Liver (tissue), 9 donors: ENCODE measurements around the gene DLK1. TPM values are rescaled to one million over a fixed set of nuclear protein-coding genes. Genes with fewer than 3 reads are reported as not detected.

Experiments used
- DNase-seq: peaks from one replicate; pipeline ENCODE4 v3.0.0-alpha.2; 2017; ENCODE audit warnings: low spot score
- H3K27ac ChIP-seq, 2 donors: one replicate each; pipeline ENCODE4 v1.7.0; 2013; ENCODE audit warnings: inconsistent platforms in 2 of 2, low read length in 2 of 2, control low read depth in 1 of 2, low read depth in 1 of 2, mild to moderate bottlenecking in 1 of 2
- H3K27me3 ChIP-seq, 4 donors: one replicate each; pipeline versions ENCODE4 v1.6.1 to v1.7.0; 2013; ENCODE audit warnings: low read length in 3 of 4, inconsistent platforms in 1 of 4, mild to moderate bottlenecking in 1 of 4, moderate library complexity in 1 of 4; ENCODE audit not compliant: control insufficient read depth in 4 of 4, insufficient read depth in 4 of 4
- H3K36me3 ChIP-seq, 4 donors: one replicate each; pipeline versions ENCODE4 v1.6.1 to v1.7.0; 2013; ENCODE audit warnings: low read length in 3 of 4, mild to moderate bottlenecking in 3 of 4, low read depth in 1 of 4, moderate library complexity in 1 of 4; ENCODE audit not compliant: control insufficient read depth in 4 of 4, insufficient read depth in 3 of 4
- H3K4me1 ChIP-seq, 4 donors: one replicate each; pipeline versions ENCODE4 v1.6.1 to v1.7.0; 2013; ENCODE audit warnings: low read length in 3 of 4, mild to moderate bottlenecking in 3 of 4, moderate library complexity in 1 of 4; ENCODE audit not compliant: control insufficient read depth in 4 of 4, insufficient read depth in 4 of 4
- H3K4me3 ChIP-seq, 3 donors: one replicate each; pipeline versions ENCODE4 v1.6.1 to v1.7.0; 2013; ENCODE audit warnings: low read length in 3 of 3, control low read depth in 1 of 3, low read depth in 1 of 3, mild to moderate bottlenecking in 1 of 3
- H3K9ac ChIP-seq, 2 donors: one replicate each; pipeline ENCODE4 v1.7.0; 2013; ENCODE audit warnings: low read length in 2 of 2, mild to moderate bottlenecking in 2 of 2, moderate library complexity in 2 of 2, control low read depth in 1 of 2, low read depth in 1 of 2
- H3K9me3 ChIP-seq, 4 donors: one replicate each; pipeline versions ENCODE4 v1.6.1 to v1.7.0; 2013; ENCODE audit warnings: low read length in 3 of 4; ENCODE audit not compliant: control insufficient read depth in 4 of 4
- ATF3 ChIP-seq: IDR thresholded peaks from 2 replicates; pipeline ENCODE4 v1.6.1; 2016; ENCODE audit warnings: antibody characterized with exemption
- CTCF ChIP-seq: fragments of 150-350 bp; IDR thresholded peaks from 2 replicates; pipeline ENCODE4 v1.5.1; 2017; ENCODE audit warnings: improper control_type of control experiment, low read depth, low read length; ENCODE audit not compliant: missing input control
- EGR1 ChIP-seq, 2 donors: IDR thresholded peaks; 2 replicates each; pipeline ENCODE4 v1.6.1; 2016 to 2018; ENCODE audit warnings: antibody characterized with exemption in 2 of 2, low read depth in 2 of 2
- FOXA1 ChIP-seq: IDR thresholded peaks from 2 replicates; pipeline ENCODE4 v1.6.1; 2016; ENCODE audit warnings: antibody characterized with exemption
- FOXA2 ChIP-seq: IDR thresholded peaks from 2 replicates; pipeline ENCODE4 v1.6.1; 2016; ENCODE audit warnings: antibody characterized with exemption
- GABPA ChIP-seq, 2 donors: IDR thresholded peaks in 1 of 2; conservative IDR thresholded peaks in 1 of 2; 2 replicates each; pipeline ENCODE4 v1.6.1; 2016; ENCODE audit warnings: antibody characterized with exemption in 2 of 2, mild to moderate bottlenecking in 1 of 2, moderate library complexity in 1 of 2
- HNF4A ChIP-seq, 2 donors: conservative IDR thresholded peaks; 2 replicates each; pipeline ENCODE4 v1.6.1; 2016; ENCODE audit warnings: antibody characterized with exemption in 2 of 2, mild to moderate bottlenecking in 2 of 2
- HNF4G ChIP-seq: IDR thresholded peaks from 2 replicates; pipeline ENCODE4 v1.6.1; 2016; ENCODE audit warnings: antibody characterized with exemption
- JUND ChIP-seq, 2 donors: IDR thresholded peaks; 2 replicates each; pipeline ENCODE4 v1.6.1; 2016; ENCODE audit warnings: antibody characterized with exemption in 2 of 2
- NR2F2 ChIP-seq: IDR thresholded peaks from 2 replicates; pipeline ENCODE4 v1.6.1; 2016; ENCODE audit warnings: antibody characterized with exemption
- RAD21 ChIP-seq, 2 donors: IDR thresholded peaks; 2 replicates each; pipeline ENCODE4 v1.6.1; 2016; ENCODE audit warnings: antibody characterized with exemption in 2 of 2, mild to moderate bottlenecking in 2 of 2
- REST ChIP-seq: IDR thresholded peaks from 2 replicates; pipeline ENCODE4 v1.6.1; 2016; ENCODE audit warnings: antibody characterized with exemption, mild to moderate bottlenecking
- RXRA ChIP-seq, 2 donors: IDR thresholded peaks; 2 replicates each; pipeline ENCODE4 v1.6.1; 2017 to 2018; ENCODE audit warnings: antibody characterized with exemption in 2 of 2, mild to moderate bottlenecking in 1 of 2
- TAF1 ChIP-seq: conservative IDR thresholded peaks from 2 replicates; pipeline ENCODE4 v1.6.1; 2016; ENCODE audit warnings: antibody characterized with exemption, mild to moderate bottlenecking
- YY1 ChIP-seq: IDR thresholded peaks from 2 replicates; pipeline ENCODE4 v1.6.1; 2016; ENCODE audit warnings: antibody characterized with exemption, mild to moderate bottlenecking
- WGBS: extraction: QIAGEN DNeasy Blood & Tissue Kit; methylation state at CpG from one replicate; pipeline ENCODE4 v1.1.7; 2013; 5-methylcytosine and 5-hydroxymethylcytosine counted together
- polyA plus RNA-seq, 2 donors: library from polyadenylated mRNA; stranded (reverse) in 1 of 2; unstranded in 1 of 2; fragments of 200-250 nt in 1 of 2; fragments of >200 nt in 1 of 2; fragmentation: Nextera tagmentation in 1 of 2; extraction: Ambion mirVana in 1 of 2; gene quantifications; one replicate each; pipeline versions ENCODE4 v1.2.1 to v1.2.3, GENCODE V29; 2013 to 2015
- total RNA-seq, 2 donors: library from RNA; depleted of rRNA; stranded (reverse); fragments of >200 nt; gene quantifications; one replicate each; pipeline ENCODE4 v1.2.3, GENCODE V29; 2014
- TF ChIP-seq, protein P1 (sequence below): IDR thresholded peaks from 2 replicates; pipeline ENCODE4 v1.6.1; 2016; ENCODE audit warnings: antibody characterized with exemption
- TF ChIP-seq, protein P2 (sequence below): IDR thresholded peaks from 2 replicates; pipeline ENCODE4 v1.6.1; 2016; ENCODE audit warnings: antibody characterized with exemption
- donor health status: healthy.
- donor health status: healthy.
- donor health status: healthy.
- donor health status: healthy.
- donor health status: healthy.

The DLK1 gene
- total and polyA plus RNA-seq, 4 donors = 0.42 to 331 (median 1.8) TPM; not detected in 1

GRCh38 chr14:100764471-100765115 is 37.9 kb downstream of the DLK1 start:
- no peak for TF ChIP-seq NR2F2
- no peak for TF ChIP-seq HNF4G
- TF ChIP-seq RAD21 (IDR thresholded peaks at IDR 0.05) = no peak
- DNase-seq = no peak
- Histone ChIP-seq H3K36me3 (no peaks in the 10 kb centered on the region), H3K27ac (no peak overlapping the region), H3K4me3 (no peak overlapping the region), H3K9me3 (no peaks in the 10 kb centered on the region), H3K4me1 (no peaks in the 10 kb centered on the region), H3K27me3 (peaks cover 0 to 4% (median 0%) of the 10 kb centered on the region in 4 donors), H3K9ac (no peak overlapping the region)
- WGBS = 88% methylated on average over 7 of the region's 7 CpGs

- Histone ChIP-seq H3K27me3 (peaks cover 0 to 4% (median 0%) of the 10 kb centered on the region in 4 donors), H3K4me3 (no peak overlapping the region), H3K9me3 (no peaks in the 10 kb centered on the region), H3K4me1 (no peaks in the 10 kb centered on the region), H3K9ac (no peak overlapping the region), H3K36me3 (no peaks in the 10 kb centered on the region), H3K27ac (no peak overlapping the region)
- no peak for DNase-seq
- TF ChIP-seq EGR1 (IDR thresholded peaks at IDR 0.05; ENCODE audit: low read depth in 2 of 2) (no peak), NR2F2 (no peak), RXRA (IDR thresholded peaks at IDR 0.05) (no peak), JUND (IDR thresholded peaks at IDR 0.05) (no peak), HNF4G (no peak), REST (no peak), GABPA (IDR thresholded peaks at IDR 0.05 in 1 of 2, conservative IDR thresholded peaks at IDR 0.05 in 1 of 2) (no peak), YY1 (no peak), ATF3 (no peak), TAF1 (no peak)
- WGBS = 92% methylated on average over 2 of the region's 2 CpGs
These were observed 38.6 kb downstream of the DLK1 start for GRCh38 chr14:100765296-100765695.

DNA sequence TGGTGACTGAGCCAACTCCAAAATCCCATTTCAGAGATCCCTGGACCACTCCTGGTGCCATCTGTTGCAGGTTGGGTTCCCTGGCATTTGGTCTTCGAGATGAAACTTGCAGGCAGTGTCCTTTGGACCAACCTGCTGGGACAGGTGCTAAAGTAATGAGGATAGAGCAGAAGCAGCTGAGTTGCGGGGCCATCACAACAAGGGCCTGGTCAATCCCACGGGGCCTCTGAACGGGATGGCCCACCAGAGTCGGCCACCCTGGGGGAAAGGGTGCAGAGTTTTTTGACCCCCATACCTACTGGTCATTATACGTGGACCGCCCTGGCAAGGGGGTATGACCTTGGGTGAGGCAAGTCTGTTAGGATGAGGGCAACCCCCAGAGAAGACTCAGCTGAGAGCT is 39.3 kb downstream of the DLK1 start:
- Histone ChIP-seq H3K9ac (no peak overlapping the region), H3K36me3 (no peaks in the 10 kb centered on the region), H3K4me1 (no peaks in the 10 kb centered on the region), H3K27ac (no peak overlapping the region), H3K9me3 (no peaks in the 10 kb centered on the region), H3K27me3 (peaks cover 0 to 4% (median 0%) of the 10 kb centered on the region in 4 donors), H3K4me3 (no peak overlapping the region)
- no peak for DNase-seq
- TF ChIP-seq ATF3 (no peak), NR2F2 (no peak), JUND (IDR thresholded peaks at IDR 0.05) (no peak), YY1 (no peak), FOXA2 (no peak), HNF4G (no peak), FOXA1 (no peak), CTCF (no peak), GABPA (IDR thresholded peaks at IDR 0.05 in 1 of 2, conservative IDR thresholded peaks at IDR 0.05 in 1 of 2) (no peak), TAF1 (no peak), RXRA (IDR thresholded peaks at IDR 0.05) (no peak), HNF4A (conservative IDR thresholded peaks at IDR 0.05) (no peak)
- TF ChIP-seq, protein P1, sequence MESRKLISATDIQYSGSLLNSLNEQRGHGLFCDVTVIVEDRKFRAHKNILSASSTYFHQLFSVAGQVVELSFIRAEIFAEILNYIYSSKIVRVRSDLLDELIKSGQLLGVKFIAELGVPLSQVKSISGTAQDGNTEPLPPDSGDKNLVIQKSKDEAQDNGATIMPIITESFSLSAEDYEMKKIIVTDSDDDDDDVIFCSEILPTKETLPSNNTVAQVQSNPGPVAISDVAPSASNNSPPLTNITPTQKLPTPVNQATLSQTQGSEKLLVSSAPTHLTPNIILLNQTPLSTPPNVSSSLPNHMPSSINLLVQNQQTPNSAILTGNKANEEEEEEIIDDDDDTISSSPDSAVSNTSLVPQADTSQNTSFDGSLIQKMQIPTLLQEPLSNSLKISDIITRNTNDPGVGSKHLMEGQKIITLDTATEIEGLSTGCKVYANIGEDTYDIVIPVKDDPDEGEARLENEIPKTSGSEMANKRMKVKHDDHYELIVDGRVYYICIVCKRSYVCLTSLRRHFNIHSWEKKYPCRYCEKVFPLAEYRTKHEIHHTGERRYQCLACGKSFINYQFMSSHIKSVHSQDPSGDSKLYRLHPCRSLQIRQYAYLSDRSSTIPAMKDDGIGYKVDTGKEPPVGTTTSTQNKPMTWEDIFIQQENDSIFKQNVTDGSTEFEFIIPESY = no peak
- TF ChIP-seq, protein P2, sequence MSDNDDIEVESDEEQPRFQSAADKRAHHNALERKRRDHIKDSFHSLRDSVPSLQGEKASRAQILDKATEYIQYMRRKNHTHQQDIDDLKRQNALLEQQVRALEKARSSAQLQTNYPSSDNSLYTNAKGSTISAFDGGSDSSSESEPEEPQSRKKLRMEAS = no peak
- WGBS = 93% methylated on average over 7 of the region's 7 CpGs
